GM18505 (cell line): ENCODE results near the gene CDC42.
"Not testable (repeated sequence)": the region's sequence is repeated elsewhere in the genome, so short reads cannot be mapped to it uniquely, and the experiment has no call there.

ENCODE experiments used
- ATAC-seq: cut with Tn5 transposase; IDR thresholded peaks from one replicate; pipeline ENCODE4 v1.9.1; 2021; ENCODE audit not compliant: unreplicated experiment
- POLR2A ChIP-seq: IDR thresholded peaks from 4 replicates; pipeline ENCODE4 v1.6.1; 2011; ENCODE audit warnings: borderline replicate concordance; ENCODE audit not compliant: insufficient read depth, insufficient read length; ENCODE audit errors: extremely low read depth

CDC42 gene

GRCh38 chr1:22052115-22053016 lies at the start of gene CDC42:
Gene CDC42 (plus strand): TSS chr1:22052709. CDS start chr1:22078479, 25,770 bp downstream.
- TF ChIP-seq POLR2A = peak; percentile 97

GRCh38 chr1:22002875-22003274 lies 49.6 kb upstream of the CDC42 start:
- ATAC-seq = not testable (repeated sequence)

More at GRCh38 chr1:22052115-22053016, at the start of gene CDC42:
- ATAC-seq = peak; percentile 84

GRCh38 chr1:22003959-22004358 lies 48.5 kb upstream of the CDC42 start:
- not testable (repeated sequence) for ATAC-seq

GRCh38 chr1:22005261-22006149 lies 47.0 kb upstream of the CDC42 start:
- not testable (repeated sequence) for ATAC-seq

GRCh38 chr1:22006736-22007135 lies 45.8 kb upstream of the CDC42 start:
- not testable (repeated sequence) for ATAC-seq

- ATAC-seq = not testable (repeated sequence)
Measured at GRCh38 chr1:22007262-22007661, 45.2 kb upstream of the CDC42 start.

GRCh38 chr1:22009566-22009965 lies 42.9 kb upstream of the CDC42 start:
- not testable (repeated sequence) for ATAC-seq

GRCh38 chr1:22012752-22013151 lies 39.8 kb upstream of the CDC42 start:
- not testable (repeated sequence) for ATAC-seq

- ATAC-seq = not testable (repeated sequence)
Measured at GRCh38 chr1:22014575-22015206, 37.8 kb upstream of the CDC42 start.

GRCh38 chr1:22018583-22019559 lies 33.6 kb upstream of the CDC42 start:
- ATAC-seq = peak; percentile 76
- peak; percentile 39 for TF ChIP-seq POLR2A

- no peak for TF ChIP-seq POLR2A
- no peak for ATAC-seq
Measured at GRCh38 chr1:22021061-22021460, 31.4 kb upstream of the CDC42 start.

GRCh38 chr1:22024485-22025367 lies 27.8 kb upstream of the CDC42 start:
- ATAC-seq = peak; percentile 29
- TF ChIP-seq POLR2A = no peak
